HG02610 (cell line): ENCODE measurements around the gene NOL4.

Experiments used
- ATAC-seq: cut with Tn5 transposase; IDR thresholded peaks from one replicate; pipeline ENCODE4 v1.9.1; 2021; ENCODE audit warnings: mild to moderate bottlenecking, moderate library complexity; ENCODE audit not compliant: unreplicated experiment

The NOL4 gene

DNA sequence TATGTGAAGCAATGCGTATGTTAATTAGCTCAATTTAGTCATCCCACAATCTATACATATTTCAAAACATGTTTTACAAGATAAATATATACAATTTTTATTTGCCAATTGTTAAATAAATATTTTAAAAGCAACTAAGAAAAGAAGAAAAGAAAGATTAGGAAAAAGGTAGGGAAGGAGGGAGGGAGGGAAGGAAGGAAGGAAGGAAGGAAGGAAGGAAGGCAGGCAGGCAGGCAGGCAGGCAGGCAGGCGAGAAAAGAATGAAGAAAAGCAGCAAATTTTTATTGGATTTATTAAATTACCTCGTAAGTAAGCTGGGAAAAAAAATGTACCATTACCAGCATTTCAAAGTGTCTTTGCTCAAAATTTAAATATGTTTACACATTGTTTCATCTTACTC lies 30.5 kb downstream of the NOL4 start:
- no peak for ATAC-seq

DNA sequence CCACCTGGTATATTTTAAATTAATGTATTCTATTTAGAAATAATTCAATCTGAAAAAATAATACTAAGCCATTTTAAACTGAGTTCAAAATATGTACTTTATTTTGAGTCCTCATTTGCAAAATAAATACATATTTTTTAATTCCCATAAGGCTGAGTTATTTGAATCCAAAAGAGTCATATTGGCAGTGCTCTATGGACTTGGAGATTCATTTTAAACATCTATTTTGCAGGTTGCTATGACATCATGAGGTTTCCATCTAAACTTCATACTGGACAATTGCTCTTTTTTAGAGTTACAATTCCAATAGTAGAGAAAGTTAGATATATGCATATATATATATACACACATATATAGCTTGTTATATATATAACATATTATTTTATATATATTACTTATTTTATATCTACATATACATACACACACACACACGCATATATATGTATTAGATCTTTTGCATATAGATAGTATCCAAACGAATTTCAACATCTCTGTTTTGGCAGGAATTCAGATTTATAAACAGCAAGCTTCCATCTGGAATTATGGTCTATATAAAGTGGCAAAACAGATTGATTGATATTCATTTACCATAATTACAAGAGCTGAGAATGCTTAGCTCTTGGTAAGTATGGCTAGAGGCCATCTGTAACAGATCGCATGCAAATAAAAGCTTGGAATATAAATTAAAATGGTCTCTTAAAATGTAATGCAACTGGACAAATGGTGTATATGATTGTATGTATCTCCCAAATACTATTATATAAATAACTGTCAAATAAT lies 34.9 kb downstream of the NOL4 start:
- ATAC-seq, result no peak
